Measurements from ENCODE around the gene RHOT2. TPM values are rescaled to one million over a fixed set of nuclear protein-coding genes. Genes with fewer than 3 reads are reported as not detected.
A peak's percentile ranks its signal among the peaks of the same experiment; 100 is the strongest.
"Not testable (repeated sequence)": the region's sequence is repeated elsewhere in the genome, so short reads cannot be mapped to it uniquely, and the experiment has no call there.

Gene RHOT2
- total RNA-seq, 1 experiment from 2014 or later = 47.4 TPM

DNA sequence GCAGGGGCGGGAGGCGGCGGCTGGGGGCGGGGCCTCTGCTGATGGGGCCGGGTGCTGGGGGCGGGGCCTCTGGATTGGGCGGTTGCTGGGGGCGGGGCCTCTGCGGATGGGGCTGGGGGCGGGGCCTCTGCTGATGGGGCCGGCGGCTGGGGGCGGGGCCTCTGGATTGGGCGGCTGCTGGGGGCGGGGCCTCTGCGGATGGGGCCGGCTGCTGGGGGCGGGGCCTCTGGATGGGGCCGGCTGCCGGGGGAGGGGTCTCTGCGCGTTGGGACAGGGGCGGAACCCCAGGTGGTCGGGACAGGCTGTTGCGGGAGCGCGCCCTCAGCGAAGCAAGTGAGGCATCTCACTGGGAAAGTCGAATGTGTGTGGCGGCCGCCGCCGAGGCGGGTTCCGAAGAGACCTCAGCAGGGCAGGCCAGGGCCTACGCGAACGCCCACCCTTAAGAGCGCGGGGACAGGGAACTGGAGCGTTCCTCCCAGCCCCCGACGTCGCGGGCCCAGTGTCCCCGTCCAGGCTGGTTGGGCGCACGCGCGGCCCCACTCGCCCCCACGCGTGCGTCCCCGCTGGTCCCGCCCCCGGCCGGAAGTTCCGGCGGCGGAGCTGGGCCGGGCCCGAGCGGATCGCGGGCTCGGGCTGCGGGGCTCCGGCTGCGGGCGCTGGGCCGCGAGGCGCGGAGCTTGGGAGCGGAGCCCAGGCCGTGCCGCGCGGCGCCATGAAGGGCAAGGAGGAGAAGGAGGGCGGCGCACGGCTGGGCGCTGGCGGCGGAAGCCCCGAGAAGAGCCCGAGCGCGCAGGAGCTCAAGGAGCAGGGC is 12.1 kb downstream of the RHOT2 start, which contains the start of gene STUB1:
STUB1 (plus strand) TSS at position 597 of the 811 bp plus-strand sequence; CDS start at position 713, 116 bp downstream.
- DNase-seq (ENCODE audit: extremely low read depth, low read depth) = peak; percentile 86

DNA sequence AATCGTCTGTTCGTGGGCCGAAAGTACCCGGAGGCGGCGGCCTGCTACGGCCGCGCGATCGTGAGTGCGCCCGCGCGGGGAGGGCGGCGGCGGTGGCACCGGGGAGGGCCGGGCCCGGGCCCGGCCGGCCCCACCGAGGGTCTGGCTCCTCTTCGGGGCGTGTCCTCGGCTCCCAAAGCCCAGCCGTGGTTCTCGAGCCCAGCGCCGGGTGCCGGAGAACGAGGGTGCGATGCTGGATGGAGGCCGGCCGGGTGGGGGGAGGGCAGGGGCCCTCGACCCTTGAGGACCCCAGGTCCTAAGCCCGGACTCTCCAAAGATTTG is 12.7 kb downstream of the RHOT2 start:
- no peak for DNase-seq (ENCODE audit: extremely low read depth, low read depth)

DNA sequence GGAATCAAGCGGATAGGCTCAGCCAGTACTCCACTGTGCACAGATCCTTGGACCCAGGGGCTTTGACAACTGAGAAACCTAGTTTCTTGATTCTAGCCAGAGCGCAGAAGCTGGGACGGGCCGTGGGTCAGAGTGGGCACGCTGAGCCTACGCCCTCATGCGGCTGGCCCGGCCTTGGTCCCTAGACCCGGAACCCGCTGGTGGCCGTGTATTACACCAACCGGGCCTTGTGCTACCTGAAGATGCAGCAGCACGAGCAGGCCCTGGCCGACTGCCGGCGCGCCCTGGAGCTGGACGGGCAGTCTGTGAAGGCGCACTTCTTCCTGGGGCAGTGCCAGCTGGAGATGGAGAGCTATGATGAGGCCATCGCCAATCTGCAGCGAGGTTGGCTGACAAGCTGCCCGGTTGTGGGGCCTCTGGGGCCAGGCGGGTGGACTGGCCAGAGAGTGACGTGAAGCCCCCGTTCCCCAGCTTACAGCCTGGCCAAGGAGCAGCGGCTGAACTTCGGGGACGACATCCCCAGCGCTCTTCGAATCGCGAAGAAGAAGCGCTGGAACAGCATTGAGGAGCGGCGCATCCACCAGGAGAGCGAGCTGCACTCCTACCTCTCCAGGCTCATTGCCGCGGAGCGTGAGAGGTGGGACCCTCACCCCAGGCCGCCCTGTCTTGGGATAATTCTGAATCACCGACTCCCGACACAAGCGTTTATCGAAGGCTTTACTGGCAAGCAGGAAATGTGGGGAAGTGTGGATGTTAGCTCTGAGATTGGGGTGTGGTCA is 13.2 kb downstream of the RHOT2 start:
- no peak for DNase-seq (ENCODE audit: extremely low read depth, low read depth)

DNA sequence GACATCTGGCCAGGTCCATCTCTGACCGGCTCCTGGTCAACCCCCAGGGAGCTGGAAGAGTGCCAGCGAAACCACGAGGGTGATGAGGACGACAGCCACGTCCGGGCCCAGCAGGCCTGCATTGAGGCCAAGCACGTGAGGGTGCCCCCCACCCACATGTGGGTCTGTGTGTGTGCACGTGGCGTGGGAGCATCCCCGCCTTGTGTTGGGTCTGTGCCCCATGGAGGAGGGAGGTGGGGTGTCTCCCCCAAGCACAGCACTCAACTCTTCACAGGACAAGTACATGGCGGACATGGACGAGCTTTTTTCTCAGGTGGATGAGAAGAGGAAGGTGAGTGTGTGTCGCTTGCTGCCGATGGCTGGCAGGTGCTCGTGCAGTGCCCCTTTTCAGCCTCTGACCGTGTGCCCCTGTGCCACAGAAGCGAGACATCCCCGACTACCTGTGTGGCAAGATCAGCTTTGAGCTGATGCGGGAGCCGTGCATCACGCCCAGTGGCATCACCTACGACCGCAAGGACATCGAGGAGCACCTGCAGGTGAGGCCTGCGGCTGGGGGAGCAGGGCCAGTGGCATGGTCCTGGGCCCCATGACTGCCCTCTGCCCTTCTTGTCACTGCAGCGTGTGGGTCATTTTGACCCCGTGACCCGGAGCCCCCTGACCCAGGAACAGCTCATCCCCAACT is 14.0 kb downstream of the RHOT2 start:
- DNase-seq (ENCODE audit: extremely low read depth, low read depth) = no peak

DNA sequence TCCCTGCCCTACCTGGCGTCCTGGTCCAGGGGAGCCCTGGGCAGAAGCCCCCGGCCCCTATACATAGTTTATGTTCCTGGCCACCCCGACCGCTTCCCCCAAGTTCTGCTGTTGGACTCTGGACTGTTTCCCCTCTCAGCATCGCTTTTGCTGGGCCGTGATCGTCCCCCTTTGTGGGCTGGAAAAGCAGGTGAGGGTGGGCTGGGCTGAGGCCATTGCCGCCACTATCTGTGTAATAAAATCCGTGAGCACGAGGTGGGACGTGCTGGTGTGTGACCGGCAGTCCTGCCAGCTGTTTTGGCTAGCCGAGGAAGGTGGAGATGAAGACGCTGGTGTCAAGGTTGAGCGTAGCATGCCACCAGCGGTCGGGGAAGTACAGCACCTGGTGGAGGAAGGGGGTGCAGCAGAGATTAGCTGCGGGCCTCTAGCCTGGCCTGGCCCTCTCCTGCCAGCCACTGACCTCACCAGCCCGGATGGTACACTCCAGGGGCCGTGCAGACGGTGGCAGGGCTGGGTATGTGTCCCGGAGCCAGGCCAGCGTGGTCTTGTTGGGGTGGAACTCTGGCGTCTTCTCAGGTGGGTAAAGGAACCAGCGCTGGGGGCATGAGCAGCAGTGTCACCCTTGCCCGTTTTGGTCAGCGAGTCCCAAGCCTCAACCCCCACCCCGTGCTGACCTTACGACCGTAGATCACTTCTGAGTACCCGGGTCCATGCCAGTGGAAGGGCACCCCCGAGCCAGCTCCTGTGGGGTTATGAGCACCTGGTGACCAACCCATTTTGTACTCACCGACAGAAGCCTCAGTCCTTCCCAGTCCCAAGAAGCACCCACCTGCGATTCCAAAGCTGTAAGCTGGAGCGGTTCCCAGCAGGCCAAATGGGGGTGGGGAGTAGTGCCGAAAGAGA is 14.8 kb downstream of the RHOT2 start:
- DNase-seq (ENCODE audit: extremely low read depth, low read depth) = no peak

DNA sequence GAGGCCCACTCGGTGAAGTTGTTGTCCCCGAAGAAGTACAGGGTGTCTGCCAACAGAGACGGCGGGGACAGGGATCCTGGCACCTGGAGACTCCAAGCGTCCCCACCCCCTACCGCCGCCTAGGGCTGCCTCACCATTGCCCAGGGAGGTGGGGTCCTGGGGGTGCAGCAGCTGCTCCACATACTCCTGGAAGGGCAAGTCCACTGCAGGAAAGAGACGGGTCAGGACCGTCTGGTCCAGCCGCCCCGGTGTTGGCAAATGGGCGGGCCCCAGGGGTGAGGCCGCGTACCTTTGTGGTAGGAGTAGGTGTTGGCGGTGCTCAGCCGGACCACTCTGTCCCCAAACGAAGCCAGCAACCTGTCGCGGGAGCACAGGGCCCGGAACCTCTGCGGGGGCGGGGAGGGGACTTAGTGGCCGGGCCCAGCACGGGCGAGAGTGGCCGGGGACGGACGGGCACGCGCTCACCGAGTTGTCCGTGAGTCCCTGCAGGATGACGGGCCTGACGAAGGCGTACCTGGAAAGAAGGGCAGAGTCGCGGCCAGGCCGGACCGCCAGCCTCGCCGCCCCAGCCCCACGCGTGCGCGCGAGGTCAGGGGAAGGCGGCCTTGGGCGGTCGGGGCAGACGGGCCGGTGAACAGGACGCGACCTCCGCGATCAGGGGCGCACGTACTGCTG is 15.6 kb downstream of the RHOT2 start:
- no peak for DNase-seq (ENCODE audit: extremely low read depth, low read depth)

DNA sequence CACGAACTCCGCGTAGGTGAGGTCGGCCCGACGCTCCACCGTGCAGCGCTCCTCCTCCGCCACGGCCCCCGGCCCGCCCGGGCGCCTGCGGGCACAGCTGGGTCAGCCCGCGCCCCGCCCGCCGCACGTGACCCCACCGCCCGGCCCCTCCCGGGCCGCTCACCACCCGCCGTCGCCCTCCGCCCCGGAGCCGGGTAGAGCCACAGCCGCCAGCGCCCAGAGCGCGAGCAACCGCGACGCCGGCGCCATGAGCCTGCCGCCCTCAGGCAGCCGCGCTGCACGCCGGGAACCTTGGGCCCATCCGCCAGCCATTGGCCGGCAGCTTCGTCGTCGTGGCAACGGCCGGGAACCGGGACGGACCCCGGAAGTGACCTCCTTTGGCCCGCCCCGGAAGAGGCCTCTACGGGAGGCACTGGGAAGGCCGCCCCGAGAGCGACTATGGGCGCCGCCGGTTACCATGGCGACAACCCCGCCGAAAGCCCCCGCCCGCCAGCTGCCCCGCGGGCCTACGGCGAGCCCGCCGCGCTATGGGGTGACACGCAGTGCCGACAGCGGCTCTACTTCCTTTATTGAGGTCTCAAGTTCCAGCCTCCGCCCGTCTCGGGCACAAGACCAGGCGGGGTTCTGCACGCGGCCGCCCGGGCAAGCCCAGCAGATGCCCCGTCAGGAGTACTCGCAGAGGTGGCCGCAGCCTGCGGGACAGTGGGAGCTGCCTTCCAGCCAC is 16.3 kb downstream of the RHOT2 start, which contains the start of gene JMJD8:
JMJD8 (minus strand) TSS at position 264 of the 724 bp plus-strand sequence; CDS start at position 249, 15 bp downstream.
- DNase-seq (ENCODE audit: extremely low read depth, low read depth) = peak; percentile 95

DNA sequence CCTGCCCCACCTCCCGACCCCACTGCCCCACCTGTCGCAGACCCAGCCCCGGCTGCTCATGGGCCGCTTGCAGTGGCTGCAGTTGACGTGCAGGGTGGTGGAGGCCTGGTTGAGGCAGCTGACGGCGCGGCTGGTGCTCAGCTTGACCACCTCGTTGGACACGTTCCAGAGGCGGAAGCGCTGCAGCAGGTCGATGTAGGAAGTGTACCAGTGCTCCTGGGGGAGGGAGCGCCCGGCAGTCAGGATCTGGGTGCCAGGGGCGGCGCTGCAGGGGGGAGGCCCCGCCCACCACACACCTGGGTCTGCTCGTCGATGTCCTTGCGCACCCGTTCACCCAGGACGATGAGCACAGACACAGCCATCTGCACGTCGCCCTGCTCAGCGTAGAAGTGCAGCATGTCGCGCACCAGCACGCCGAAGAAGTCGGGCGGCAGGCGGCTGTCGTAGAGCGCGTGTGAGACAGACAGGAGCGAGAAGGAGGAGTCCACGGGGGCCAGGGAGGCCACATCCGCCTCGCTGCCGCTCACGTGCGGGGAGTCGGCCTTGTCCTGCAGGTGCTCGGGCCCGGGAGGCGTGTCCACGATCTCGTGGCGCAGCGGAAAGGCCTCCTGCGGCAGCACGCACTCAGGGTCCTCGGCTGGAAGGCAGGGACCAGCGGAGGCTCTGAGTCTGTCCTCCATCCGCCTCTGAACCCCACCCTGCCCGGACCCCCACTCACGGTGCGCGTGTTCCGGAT is 17.2 kb downstream of the RHOT2 start:
- DNase-seq (ENCODE audit: extremely low read depth, low read depth) = no peak

DNA sequence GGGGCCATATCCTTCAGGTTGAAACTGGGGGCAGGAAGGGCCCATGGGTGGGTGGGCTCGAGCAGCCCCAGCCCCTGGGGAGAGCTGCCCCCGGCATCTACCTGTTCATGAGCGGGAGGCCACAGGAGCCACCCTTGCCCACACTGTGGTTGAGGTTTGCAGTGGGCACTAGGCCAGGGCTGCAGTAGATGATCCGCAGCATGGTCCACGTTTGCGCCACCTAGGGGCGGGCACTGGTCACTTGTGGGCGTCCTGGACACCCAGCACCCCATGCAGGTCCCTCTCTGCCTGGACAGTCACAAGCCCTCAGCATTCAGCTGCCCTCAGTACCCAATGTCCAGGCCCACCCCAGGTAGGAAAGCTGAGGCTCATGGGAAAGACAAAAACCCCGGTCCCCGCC is 18.0 kb downstream of the RHOT2 start:
- peak; percentile 73 for DNase-seq (ENCODE audit: extremely low read depth, low read depth)

DNA sequence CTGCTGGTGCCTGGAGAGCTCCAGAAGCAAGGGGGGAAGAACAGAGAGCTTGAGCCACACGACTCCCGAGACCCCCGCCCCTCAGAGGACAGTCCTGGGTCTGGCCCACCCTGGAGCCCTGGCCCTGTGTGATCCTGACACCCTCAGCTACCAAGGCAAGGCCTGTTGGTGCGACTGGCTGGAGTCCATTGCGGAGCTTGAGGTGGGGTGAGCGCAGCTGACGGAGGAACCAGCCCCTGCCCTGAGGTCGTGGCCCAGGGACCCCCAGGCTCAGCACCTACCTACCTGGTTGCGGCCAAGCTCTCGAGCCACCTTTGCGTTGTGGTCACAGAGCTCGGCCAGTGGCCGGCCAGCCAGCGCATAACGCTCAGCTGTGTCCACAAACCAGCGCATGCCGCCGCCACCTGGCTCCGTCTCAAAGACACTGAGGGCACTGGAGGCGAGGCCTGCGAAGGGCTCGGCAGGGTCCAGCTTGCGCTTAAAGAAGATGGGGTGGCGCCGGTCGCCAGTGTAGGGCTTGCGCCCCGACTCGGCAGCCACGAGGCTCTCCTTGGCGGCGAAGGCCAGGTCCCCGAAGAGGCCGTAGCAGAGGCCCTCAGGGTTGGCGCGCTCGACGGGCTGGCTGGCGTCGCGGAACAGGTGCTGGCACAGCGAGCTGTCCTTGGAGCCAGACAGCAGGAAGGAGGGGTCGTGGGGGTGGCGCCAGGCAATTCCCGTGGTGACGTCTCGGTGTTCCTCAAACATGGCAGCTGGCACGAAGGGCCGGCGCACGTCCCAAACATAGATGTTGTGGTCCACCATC is 18.7 kb downstream of the RHOT2 start:
- DNase-seq (ENCODE audit: extremely low read depth, low read depth) = no peak

DNA sequence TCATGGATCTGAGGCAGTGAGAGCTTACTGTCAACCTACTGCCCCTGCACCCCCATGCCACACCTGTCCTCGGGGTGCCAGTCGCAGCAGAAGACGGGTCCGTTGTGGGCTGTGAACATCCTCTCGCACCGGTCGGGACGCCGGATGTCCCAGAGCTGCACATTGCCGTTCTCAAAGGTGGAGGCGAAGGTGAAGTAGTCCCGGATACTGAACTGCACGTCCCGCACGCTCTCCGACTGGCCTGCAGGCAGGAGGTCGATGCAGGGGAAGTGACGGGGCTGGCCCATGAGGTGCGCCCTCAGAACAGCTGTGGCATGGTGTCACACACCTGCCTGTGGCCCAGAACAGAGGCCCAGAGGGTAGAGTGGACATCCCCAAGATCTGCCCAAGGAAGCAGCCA is 19.6 kb downstream of the RHOT2 start:
- DNase-seq (ENCODE audit: extremely low read depth, low read depth) = no peak

DNA sequence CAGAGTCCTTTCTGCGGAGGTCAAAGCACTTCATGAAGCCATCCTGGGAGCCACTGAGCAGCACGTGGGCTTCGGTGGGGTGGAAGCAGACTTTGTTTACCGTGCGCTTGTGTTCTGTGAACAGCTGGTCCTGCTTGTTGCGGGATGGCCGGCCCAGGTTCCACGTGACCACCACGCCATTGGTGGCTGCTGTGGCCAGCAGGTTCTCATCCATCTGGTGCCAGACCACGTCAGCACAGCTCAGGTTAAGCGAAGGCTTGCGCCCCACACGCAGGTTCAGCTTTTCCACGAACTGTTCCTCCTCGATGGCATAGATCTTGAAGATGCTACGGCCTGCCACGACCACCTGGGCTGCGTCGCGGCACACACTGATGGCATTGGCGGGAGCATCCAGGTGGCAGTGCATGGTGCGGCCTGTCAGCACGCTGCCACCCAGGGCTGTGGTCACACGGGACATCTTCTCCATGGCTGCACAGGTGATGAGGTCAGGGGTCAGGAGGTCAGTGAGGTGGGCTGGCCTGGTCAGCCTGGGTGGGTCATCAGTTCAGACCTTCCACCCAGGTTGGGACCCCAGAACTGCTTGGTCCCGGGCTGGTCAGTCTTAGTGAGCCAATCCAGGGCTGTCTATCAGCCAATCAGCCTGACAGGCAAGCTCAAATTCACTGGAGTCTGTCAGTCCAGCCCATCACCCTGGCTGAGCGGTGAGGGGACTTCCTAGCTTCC is 21.4 kb downstream of the RHOT2 start:
- no peak for DNase-seq (ENCODE audit: extremely low read depth, low read depth)

DNA sequence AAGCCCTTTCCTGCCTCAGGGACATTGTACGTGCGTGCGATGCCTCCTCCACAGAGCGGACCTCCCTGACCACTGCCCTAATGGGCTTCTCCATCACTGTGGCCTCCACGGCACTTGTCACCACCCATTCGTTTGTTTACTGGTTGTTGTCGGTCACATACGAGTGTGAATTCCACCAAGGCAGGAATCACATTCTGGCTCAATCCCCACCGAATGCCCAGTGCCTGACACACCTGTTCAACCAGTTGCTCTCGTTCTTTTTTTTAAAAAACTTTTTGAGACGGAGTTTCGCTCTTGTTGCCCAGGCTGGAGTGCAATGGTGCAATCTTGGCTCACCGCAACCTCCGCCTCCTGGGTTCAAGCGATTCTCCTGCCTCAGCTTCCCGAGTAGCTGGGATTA is 23.3 kb downstream of the RHOT2 start:
- not testable (repeated sequence) for DNase-seq (ENCODE audit: extremely low read depth, low read depth)

DNA sequence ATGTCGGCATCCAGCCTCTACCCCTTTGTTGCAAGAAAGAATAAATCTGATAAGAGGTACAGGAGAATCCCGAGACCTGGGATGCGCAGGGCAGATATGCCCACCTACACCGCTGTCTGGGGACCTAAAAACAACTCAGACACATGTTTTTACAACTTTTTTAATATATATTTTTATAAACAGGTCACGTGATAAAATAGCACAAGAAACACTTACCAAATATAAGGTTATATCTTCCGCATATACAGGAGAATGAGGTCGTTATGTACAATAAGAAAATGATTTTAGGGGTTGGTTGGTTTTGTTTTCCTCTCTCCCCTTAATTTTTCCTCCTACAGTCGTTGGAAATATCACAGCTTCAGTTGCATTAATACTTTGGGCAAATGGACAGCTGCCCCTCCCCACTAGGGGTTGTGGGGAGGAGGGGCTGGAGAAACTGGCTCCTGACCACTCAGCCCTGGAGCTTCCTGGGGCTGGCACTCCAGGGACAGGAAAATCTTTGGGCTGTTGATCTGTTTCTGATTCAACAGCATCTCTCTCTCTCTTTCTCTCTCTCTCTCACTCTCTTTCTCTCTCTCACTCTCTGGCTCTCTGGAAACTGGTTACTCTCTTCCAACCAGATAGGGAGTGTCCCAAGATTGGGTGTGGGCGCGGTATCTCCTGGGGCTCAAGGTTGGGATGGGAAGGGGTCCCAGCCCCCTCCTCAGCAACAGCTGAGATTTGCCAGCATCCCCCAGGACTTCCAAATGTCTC is 24.6 kb downstream of the RHOT2 start:
- no peak for DNase-seq (ENCODE audit: extremely low read depth, low read depth)

DNA sequence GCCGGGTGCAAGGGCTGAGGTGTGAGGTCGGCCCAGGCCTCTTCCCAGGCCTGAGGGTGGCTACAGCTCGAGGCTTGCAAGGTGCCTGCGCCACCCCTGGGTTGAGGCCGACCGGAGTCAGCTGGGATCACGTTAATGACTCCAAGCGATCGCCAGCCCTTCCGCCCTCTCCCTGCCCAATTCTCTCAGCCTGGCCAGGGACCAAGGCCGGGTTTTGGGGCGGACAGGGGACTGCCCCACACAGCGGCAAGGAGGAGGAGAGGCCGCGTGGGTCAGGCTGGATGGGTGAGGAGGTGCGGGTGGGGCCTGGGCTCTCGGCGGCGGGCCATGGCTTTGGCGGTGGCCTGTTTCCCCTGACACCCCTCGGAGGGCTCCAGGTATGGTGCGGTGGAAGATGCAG is 25.4 kb downstream of the RHOT2 start:
- DNase-seq (ENCODE audit: extremely low read depth, low read depth) = no peak

DNA sequence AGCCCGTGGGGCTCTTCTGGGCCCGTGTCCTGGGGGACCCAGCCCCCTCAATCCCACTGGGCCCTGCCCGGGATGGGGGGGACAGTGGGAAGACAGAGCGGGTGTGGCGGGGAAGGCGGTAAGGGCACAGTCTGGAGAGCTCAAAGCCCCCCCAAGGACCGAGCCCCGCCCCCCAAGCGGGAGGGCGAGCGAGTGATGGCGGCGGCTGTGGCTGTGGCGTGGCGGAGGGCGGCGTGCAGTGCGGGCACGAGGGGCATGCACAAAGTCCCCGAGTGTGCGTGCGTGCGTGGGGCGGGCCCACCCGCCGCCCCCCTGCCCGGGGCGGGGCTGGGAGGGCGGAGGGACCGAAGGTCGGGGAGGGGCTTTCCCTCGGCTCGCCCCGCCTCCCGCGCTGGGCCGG is 25.8 kb downstream of the RHOT2 start:
- no peak for DNase-seq (ENCODE audit: extremely low read depth, low read depth)

All from NCI-H460 (cell line).